Activated CD8-positive, alpha-beta memory T cell treated with anti-CD3 and anti-CD28 coated beads, Interleukin-2, amount 50 U/mL, for 1 hour (primary cell): ENCODE measurements around the gene DLG1.
A peak's percentile ranks its signal among the peaks of the same experiment; 100 is the strongest.

ENCODE experiments used
- DNase-seq: peaks from one replicate; pipeline ENCODE4 v3.0.0-alpha.2; 2020; ENCODE audit errors: extremely low read depth

Gene DLG1

GRCh38 chr3:197248341-197248740 is 50.1 kb downstream of the DLG1 start:
- no peak for DNase-seq

GRCh38 chr3:197244751-197245150 is 53.7 kb downstream of the DLG1 start:
- no peak for DNase-seq

GRCh38 chr3:197242784-197243432 is 55.5 kb downstream of the DLG1 start:
- no peak for DNase-seq

- no peak for DNase-seq
These were observed 57.2 kb downstream of the DLG1 start for GRCh38 chr3:197241173-197241572.

GRCh38 chr3:197239857-197240256 is 58.6 kb downstream of the DLG1 start:
- no peak for DNase-seq

- DNase-seq: no peak
These were observed 59.6 kb downstream of the DLG1 start for GRCh38 chr3:197238842-197239241.

- no peak for DNase-seq
These were observed 60.5 kb downstream of the DLG1 start for GRCh38 chr3:197237897-197238296.

GRCh38 chr3:197236362-197236761 is 62.0 kb downstream of the DLG1 start:
- DNase-seq: no peak

- DNase-seq: no peak
These were observed 63.2 kb downstream of the DLG1 start for GRCh38 chr3:197234947-197235914.

- no peak for DNase-seq
These were observed 67.1 kb downstream of the DLG1 start for GRCh38 chr3:197231321-197231720.

- no peak for DNase-seq
These were observed 68.6 kb downstream of the DLG1 start for GRCh38 chr3:197229836-197230235.

- no peak for DNase-seq
These were observed 69.2 kb downstream of the DLG1 start for GRCh38 chr3:197229178-197229577.

- no peak for DNase-seq
These were observed 70.4 kb downstream of the DLG1 start for GRCh38 chr3:197227780-197228574.

- DNase-seq: no peak
These were observed 72.2 kb downstream of the DLG1 start for GRCh38 chr3:197226179-197226578.

- no peak for DNase-seq
These were observed 72.8 kb downstream of the DLG1 start for GRCh38 chr3:197225579-197225978.

- DNase-seq: peak; percentile 1
These were observed 74.4 kb downstream of the DLG1 start for GRCh38 chr3:197224034-197224444.

- DNase-seq: no peak
These were observed 75.5 kb downstream of the DLG1 start for GRCh38 chr3:197222937-197223370.

- no peak for DNase-seq
These were observed 78.8 kb downstream of the DLG1 start for GRCh38 chr3:197219619-197220018.

GRCh38 chr3:197218210-197218609 is 80.2 kb downstream of the DLG1 start:
- no peak for DNase-seq

GRCh38 chr3:197216914-197217313 is 81.5 kb downstream of the DLG1 start:
- no peak for DNase-seq

GRCh38 chr3:197216169-197216860 is 82.1 kb downstream of the DLG1 start:
- no peak for DNase-seq

GRCh38 chr3:197212290-197212689 is 86.1 kb downstream of the DLG1 start:
- DNase-seq: no peak
